Right ventricle myocardium inferior (tissue), 1 donor: Measurements from ENCODE around the gene BCAS1. TPM values are rescaled to one million over a fixed set of nuclear protein-coding genes. Genes with fewer than 3 reads are reported as not detected.
"Not testable (repeated sequence)": the region's sequence is repeated elsewhere in the genome, so short reads cannot be mapped to it uniquely, and the experiment has no call there.

Experiments
- ATAC-seq: fragments of 200-7000 bp; cut with Tn5 transposase; one replicate; pipeline ENCODE4 v1.9.1; 2020; ENCODE audit warnings: mild to moderate bottlenecking, moderate library complexity
- DNase-seq: peaks from one replicate; pipeline ENCODE4 v3.0.0; 2021; ENCODE audit errors: missing footprints
- intact Hi-C: fragments of 100-400 bp; cut with DNase I; formaldehyde crosslinking; loops from one replicate; pipeline ENCODE4 v1.11.0; 2022
- total RNA-seq: library from RNA; stranded (reverse); fragmentation: NEBNext Ultra II Directional; extraction: Animal tissue kit (Norgen Biotek cat#: 25700); gene quantifications from one replicate; pipeline ENCODE4 v1.2.1, GENCODE V29; 2021
- donor health status: DM: no; HTN: yes; CAD: no; lungs with severe emphysema.

The BCAS1 gene
- total RNA-seq, 1 donor from 2014 or later: not detected

DNA sequence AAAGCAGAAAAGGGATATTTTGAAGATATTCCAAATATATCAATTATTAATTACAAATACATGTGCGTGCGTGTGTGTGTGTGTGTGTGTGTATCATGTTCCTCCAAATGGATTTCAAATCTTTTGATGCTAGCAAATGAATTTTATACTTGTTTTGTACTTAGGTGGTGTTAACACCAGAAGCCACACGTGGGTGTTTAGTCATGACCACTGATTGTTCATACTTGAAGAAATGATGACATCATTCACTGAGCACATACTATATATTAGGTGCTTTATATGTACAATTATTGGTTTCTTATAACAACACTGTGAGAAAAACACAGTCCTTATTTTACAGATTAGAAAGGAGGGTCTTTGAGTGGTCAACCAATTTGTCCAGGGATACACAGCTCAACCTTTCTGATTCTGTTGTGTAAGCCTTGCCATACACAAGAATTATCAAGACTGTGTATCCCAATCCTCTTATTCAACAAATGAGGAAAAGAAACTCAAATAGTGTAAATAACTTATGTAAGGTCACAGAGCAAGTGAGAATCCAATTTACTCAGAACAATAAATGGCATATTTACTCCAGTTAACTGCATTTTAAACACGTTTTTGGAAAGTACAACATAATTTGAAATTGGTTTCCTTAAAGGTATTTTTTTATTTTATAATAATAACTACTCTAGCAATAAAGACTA, 88.5 kb downstream of the BCAS1 start:
- no peak for ATAC-seq
- intact Hi-C loops: no loop called here
- no peak for DNase-seq

- no peak for ATAC-seq
- intact Hi-C loops: no loop called here
These were observed 89.3 kb downstream of the BCAS1 start for GRCh38 chr20:53981130-53981529.

GRCh38 chr20:53980031-53980465, 90.3 kb downstream of the BCAS1 start:
- intact Hi-C loops: no loop called here
- no peak for ATAC-seq
- DNase-seq: no peak

More at GRCh38 chr20:53981130-53981529, 89.3 kb downstream of the BCAS1 start:
- DNase-seq: no peak

- ATAC-seq (no peak), DNase-seq (no peak)
- intact Hi-C loops: no loop called here
These were observed 91.9 kb downstream of the BCAS1 start for GRCh38 chr20:53978497-53978896.

GRCh38 chr20:53977391-53977790, 93.0 kb downstream of the BCAS1 start:
- ATAC-seq (no peak), DNase-seq (no peak)
- intact Hi-C loops: no loop called here

GRCh38 chr20:53975761-53976160, 94.6 kb downstream of the BCAS1 start:
- DNase-seq (no peak), ATAC-seq (no peak)
- intact Hi-C loops: no loop called here

GRCh38 chr20:53974785-53975555, 95.4 kb downstream of the BCAS1 start:
- intact Hi-C loops: no loop called here
- no peak for DNase-seq
- no peak for ATAC-seq

GRCh38 chr20:53973882-53974281, 96.5 kb downstream of the BCAS1 start:
- intact Hi-C loops, ATAC-seq, DNase-seq: not testable (repeated sequence)

DNA sequence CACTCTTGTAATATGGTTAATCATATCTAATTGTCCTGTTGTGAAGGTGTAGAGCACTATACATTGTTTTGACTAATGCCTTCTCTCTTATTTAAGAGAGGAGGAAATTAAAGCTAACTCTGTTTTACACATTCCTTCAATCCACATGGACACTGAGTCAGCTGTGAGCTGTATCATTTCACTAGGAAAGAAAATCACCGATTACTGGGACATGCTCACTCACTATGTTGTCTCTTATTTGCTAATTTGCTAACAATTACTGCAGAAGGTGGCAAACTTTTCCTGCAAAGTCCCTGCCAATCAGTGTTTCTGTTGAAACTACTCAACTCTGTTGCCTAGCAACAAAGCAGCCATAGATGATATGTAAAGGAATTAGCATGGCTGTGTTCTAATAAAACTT, 98.2 kb downstream of the BCAS1 start:
- ATAC-seq (no peak), DNase-seq (no peak)
- intact Hi-C loops: no loop called here

DNA sequence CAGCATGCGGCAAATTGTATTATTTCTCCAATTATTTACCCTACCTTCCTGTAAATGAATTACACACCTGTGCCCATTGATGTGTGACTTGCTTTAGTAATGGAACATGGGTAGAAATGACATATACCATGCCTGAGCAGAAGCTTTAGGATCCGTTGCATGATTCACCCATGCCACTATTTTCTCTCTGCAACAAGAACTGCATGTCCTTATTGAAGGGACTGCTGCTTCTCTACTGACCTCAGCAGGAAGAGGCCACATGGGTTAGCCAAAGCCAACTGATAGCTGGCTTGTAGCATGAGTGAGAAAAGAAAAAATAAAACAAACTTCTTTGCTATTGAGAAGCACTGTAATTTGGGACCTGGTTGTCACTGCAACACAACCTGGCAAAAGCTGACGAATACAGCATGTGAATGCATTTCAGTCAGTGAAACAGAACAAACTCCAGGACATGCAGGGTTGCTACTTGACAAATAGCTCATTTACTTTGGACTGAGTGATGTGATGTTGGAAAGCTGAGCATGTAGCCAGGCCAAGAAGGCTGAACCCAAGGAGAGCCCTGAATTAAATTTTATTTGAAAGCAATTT, 99.2 kb downstream of the BCAS1 start:
- DNase-seq (no peak), ATAC-seq (no peak)
- intact Hi-C loops: no loop called here

GRCh38 chr20:53970232-53970631, 100.2 kb downstream of the BCAS1 start:
- intact Hi-C loops: no loop called here
- DNase-seq (no peak), ATAC-seq (no peak)

- ATAC-seq: no peak
- DNase-seq: no peak
- intact Hi-C loops: no loop called here
These were observed 102.9 kb downstream of the BCAS1 start for GRCh38 chr20:53967527-53967926.

DNA sequence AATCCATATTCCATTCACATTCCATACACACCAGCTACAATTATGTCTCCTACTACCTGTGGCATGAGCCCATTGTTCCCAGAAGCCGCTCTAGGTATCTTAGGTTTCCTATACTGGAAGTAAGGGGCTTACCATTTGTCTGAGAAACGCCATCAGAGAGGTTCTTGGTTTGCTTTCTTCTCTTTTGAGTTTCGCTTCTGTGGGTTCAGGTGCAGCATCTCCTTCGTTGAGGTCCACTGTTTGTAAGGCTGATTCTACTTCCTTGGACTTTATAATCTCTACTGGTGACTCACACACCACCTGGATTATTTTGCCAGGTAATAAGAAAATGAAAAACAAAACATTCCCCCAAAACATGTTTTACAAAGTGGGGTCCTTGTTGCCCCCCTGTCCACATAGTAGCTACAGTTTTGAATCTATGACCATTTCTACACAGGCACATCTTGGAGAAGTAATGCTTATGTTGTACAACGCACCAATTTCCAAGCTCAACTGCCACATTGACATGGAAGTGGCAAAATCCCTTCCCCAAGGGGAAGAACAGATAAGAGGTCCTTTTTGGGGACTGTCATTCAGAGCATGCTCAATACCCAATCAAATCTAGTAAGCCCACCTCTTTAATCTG, 103.5 kb downstream of the BCAS1 start:
- intact Hi-C loops: no loop called here
- ATAC-seq (no peak), DNase-seq (no peak)

DNA sequence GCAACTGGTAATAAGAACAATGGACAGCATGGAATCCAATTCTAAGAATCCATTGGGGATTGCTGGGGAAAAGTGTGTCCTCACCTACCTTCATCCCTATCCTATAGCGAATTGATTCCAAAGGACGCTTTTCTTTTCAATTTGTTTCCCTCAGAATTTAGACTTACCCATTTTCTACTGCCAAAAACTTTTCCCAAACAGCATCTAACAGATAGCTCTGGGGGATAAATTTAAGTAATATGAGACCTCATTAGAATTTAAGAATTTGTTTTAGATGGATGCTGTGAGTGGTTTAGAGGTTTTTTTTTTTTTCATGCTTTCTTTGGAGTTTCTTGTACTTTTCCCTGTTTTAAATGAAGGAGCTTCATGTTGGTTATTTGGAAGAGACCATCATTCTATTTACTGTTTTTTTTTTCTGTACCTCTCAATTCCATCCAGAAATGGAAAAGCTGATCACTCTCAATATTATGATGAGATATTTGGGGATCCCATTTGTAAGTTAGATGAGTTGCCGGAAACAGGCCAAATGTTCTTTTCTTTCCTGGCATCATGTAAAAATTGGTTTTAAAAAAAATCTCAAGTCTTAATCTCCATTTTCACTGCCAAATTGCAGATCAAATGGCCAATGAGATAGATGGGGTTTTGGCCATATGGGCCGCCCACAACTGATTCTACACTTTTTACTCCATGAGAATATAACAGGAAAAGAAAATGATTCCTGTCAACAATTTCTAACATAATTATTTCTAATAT, 105.7 kb downstream of the BCAS1 start:
- intact Hi-C loops: no loop called here
- ATAC-seq: no peak

DNA sequence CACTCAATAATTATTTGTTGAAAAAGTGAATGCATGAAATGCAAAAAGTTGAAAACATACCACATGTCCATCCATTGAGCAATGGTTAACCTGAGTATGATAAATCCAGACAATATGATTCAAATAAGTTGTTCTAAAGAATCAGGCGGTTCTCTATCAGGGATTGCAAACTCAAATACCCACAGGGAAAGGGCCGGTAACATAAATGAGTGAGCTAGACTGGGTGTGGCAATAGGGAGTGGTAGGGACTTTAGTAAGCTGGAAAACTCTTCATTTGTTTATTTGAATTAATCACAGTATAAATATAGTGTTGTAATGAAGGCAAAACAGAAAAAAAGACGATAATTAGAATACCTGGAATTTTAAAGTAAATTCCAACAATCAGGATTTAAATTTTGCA, 106.3 kb downstream of the BCAS1 start:
- DNase-seq (no peak), ATAC-seq (no peak)
- intact Hi-C loops: no loop called here

More for the DNA sequence above, 105.7 kb downstream of the BCAS1 start:
- DNase-seq: no peak

- intact Hi-C loops: no loop called here
- DNase-seq: no peak
- ATAC-seq: no peak
These were observed 106.8 kb downstream of the BCAS1 start for GRCh38 chr20:53963635-53964034.

GRCh38 chr20:53962388-53962787, 108.0 kb downstream of the BCAS1 start:
- intact Hi-C loops: no loop called here
- ATAC-seq (no peak), DNase-seq (no peak)

DNA sequence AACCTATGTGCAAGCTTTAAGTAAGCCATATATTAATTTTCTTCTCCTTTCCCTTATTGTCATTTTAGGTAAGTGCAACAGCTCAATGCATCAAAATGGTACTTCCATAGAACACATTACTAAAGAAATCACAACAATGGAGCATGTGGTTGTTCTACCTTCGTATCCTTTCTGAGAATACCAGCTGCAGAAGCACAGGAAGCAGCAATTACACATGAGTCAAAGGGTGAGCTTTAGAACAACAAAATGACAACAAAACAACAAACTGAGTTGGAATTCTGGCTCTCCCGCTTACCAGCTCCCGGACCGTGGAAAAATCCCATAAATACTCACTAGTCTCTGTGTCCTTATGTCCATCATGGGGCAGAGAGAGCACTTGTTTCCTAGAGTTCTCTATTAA, 108.9 kb downstream of the BCAS1 start:
- DNase-seq (no peak), ATAC-seq (no peak)
- intact Hi-C loops: no loop called here
